PC-9 (cell line): ENCODE results near the gene TEX26.

ENCODE experiments used
- CTCF ChIP-seq: fragments of 200-600 bp; sonication (generic); conservative IDR thresholded peaks from 2 replicates; pipeline ENCODE4 v1.6.1; 2017; ENCODE audit warnings: mixed run types, antibody characterized with exemption, mild to moderate bottlenecking, moderate library complexity
- EZH2 ChIP-seq: fragments of 200-600 bp; sonication (generic); IDR thresholded peaks from 2 replicates; pipeline ENCODE4 v1.8.0; 2017; ENCODE audit warnings: antibody characterized with exemption, low read depth

- no peak for TF ChIP-seq CTCF
- no peak for TF ChIP-seq EZH2
Measured at GRCh38 chr13:31007417-31007816, 75.0 kb downstream of the TEX26 start.
